ENCODE results near the gene DGKB. TPM values are rescaled to one million over a fixed set of nuclear protein-coding genes. Genes with fewer than 3 reads are reported as not detected.

The DGKB gene
- total RNA-seq, 6 experiments from 2014 or later, result 0.23 to 0.76 (median 0.61) TPM

- no peaks in the 10 kb centered on the region; the same call in 1 of the 2 replicates for H3K4me1 Mint-ChIP-seq (ENCODE audit: low read depth)
- DNase-seq, result no peak
- H3K9me3 Mint-ChIP-seq, result no peaks in the 10 kb centered on the region
- H3K36me3 Mint-ChIP-seq (ENCODE audit: low read depth), result no peaks in the 10 kb centered on the region
- TF ChIP-seq CTCF (IDR thresholded peaks at IDR 0.05), result no peak
- H3K4me3 Mint-ChIP-seq, result no peak overlapping the region
- H3K27me3 Mint-ChIP-seq (ENCODE audit: insufficient read depth), result no peaks in the 10 kb centered on the region
- no peak overlapping the region for H3K27ac Mint-ChIP-seq
Measured at GRCh38 chr7:14271441-14271840, 631.1 kb downstream of the DGKB start.

- H3K9me3 Mint-ChIP-seq, result peaks cover 4% of the 10 kb centered on the region; the same call in 1 of the 2 replicates
- TF ChIP-seq CTCF (IDR thresholded peaks at IDR 0.05), result no peak
- H3K27me3 Mint-ChIP-seq (ENCODE audit: insufficient read depth), result no peaks in the 10 kb centered on the region
- DNase-seq, result no peak
- no peaks in the 10 kb centered on the region for H3K36me3 Mint-ChIP-seq (ENCODE audit: low read depth)
- H3K4me3 Mint-ChIP-seq, result no peak overlapping the region
- H3K4me1 Mint-ChIP-seq (ENCODE audit: low read depth), result no peaks in the 10 kb centered on the region
- H3K27ac Mint-ChIP-seq, result no peak overlapping the region
Measured at GRCh38 chr7:14270099-14270498, 632.5 kb downstream of the DGKB start.

GRCh38 chr7:14260011-14260410, 642.5 kb downstream of the DGKB start:
- H3K36me3 Mint-ChIP-seq (ENCODE audit: low read depth), result no peaks in the 10 kb centered on the region
- no peak for DNase-seq
- TF ChIP-seq CTCF (IDR thresholded peaks at IDR 0.05), result no peak
- no peaks in the 10 kb centered on the region for H3K9me3 Mint-ChIP-seq
- no peaks in the 10 kb centered on the region for H3K4me1 Mint-ChIP-seq (ENCODE audit: low read depth)
- H3K4me3 Mint-ChIP-seq, result no peak overlapping the region
- no peak overlapping the region for H3K27ac Mint-ChIP-seq
- H3K27me3 Mint-ChIP-seq (ENCODE audit: insufficient read depth), result no peaks in the 10 kb centered on the region

GRCh38 chr7:14258861-14259260, 643.7 kb downstream of the DGKB start:
- no peak for TF ChIP-seq CTCF (IDR thresholded peaks at IDR 0.05)
- Mint-ChIP-seq H3K27ac (no peak overlapping the region), H3K36me3 (ENCODE audit: low read depth) (no peaks in the 10 kb centered on the region), H3K4me3 (no peak overlapping the region), H3K9me3 (no peaks in the 10 kb centered on the region), H3K27me3 (ENCODE audit: insufficient read depth) (no peaks in the 10 kb centered on the region), H3K4me1 (ENCODE audit: low read depth) (no peaks in the 10 kb centered on the region)
- DNase-seq, result no peak

GRCh38 chr7:14258441-14258840, 644.1 kb downstream of the DGKB start:
- Mint-ChIP-seq H3K9me3 (no peaks in the 10 kb centered on the region), H3K4me3 (no peak overlapping the region), H3K36me3 (ENCODE audit: low read depth) (no peaks in the 10 kb centered on the region), H3K27me3 (ENCODE audit: insufficient read depth) (no peaks in the 10 kb centered on the region), H3K27ac (no peak overlapping the region), H3K4me1 (ENCODE audit: low read depth) (no peaks in the 10 kb centered on the region)
- no peak for TF ChIP-seq CTCF (IDR thresholded peaks at IDR 0.05)
- DNase-seq, result no peak

- no peaks in the 10 kb centered on the region for H3K27me3 Mint-ChIP-seq (ENCODE audit: insufficient read depth)
- no peaks in the 10 kb centered on the region for H3K36me3 Mint-ChIP-seq (ENCODE audit: low read depth)
- H3K9me3 Mint-ChIP-seq, result no peaks in the 10 kb centered on the region
- no peak overlapping the region for H3K4me3 Mint-ChIP-seq
- H3K27ac Mint-ChIP-seq, result no peak overlapping the region
- H3K4me1 Mint-ChIP-seq (ENCODE audit: low read depth), result no peaks in the 10 kb centered on the region
- no peak for DNase-seq
- TF ChIP-seq CTCF (IDR thresholded peaks at IDR 0.05), result no peak
Measured at GRCh38 chr7:14252458-14252857, 650.1 kb downstream of the DGKB start.
